ENCODE results near the gene BICC1. TPM values are rescaled to one million over a fixed set of nuclear protein-coding genes. Genes with fewer than 3 reads are reported as not detected.
A peak's percentile ranks its signal among the peaks of the same experiment; 100 is the strongest.
"Not testable (repeated sequence)": the region's sequence is repeated elsewhere in the genome, so short reads cannot be mapped to it uniquely, and the experiment has no call there.

Gene BICC1
- total and polyA plus RNA-seq, 2 donors (not counting 1 experiment from before 2014, with no cell fraction given) = 22.6 to 64.7 TPM

- TF ChIP-seq EZH2 (IDR thresholded peaks at IDR 0.05; ENCODE audit: low read length, missing control alignments) (no peak), CTCF (conservative IDR thresholded peaks at IDR 0.05 in 1 of 2, IDR thresholded peaks at IDR 0.05 in 1 of 2; ENCODE audit: low read depth in 1 of 2, low read length in 2 of 2) (no peak)
- no peaks in the 10 kb centered on the region for H3K27me3 ChIP-seq (ENCODE audit: control insufficient read depth, insufficient read depth, low read length)
- H3K9me3 ChIP-seq (ENCODE audit: control insufficient read depth, insufficient read depth, low read depth, low read length) = no peaks in the 10 kb centered on the region
- H3K4me3 ChIP-seq (replicated peaks in 1 of 4; ENCODE audit: control extremely low read depth in 1 of 4, insufficient read depth in 1 of 4, low read depth in 3 of 4, low read length in 4 of 4) = no peak overlapping the region
- H4K20me1 ChIP-seq (ENCODE audit: control insufficient read depth, extremely low read depth, insufficient read depth, low read length) = no peaks in the 10 kb centered on the region
- DNase-seq (ENCODE audit: low read depth in 2 of 2) = no peak
- H3K27ac ChIP-seq (ENCODE audit: insufficient read depth, low read length) = peak overlapping the region; percentile 74
- no peak overlapping the region for H3K4me2 ChIP-seq (ENCODE audit: extremely low read depth, insufficient read depth, low read length)
- H3K79me2 ChIP-seq (ENCODE audit: control insufficient read depth, insufficient read depth, low read length) = no peaks in the 10 kb centered on the region
- H2AFZ ChIP-seq (ENCODE audit: low read length) = no peak overlapping the region
- H3K36me3 ChIP-seq (ENCODE audit: control insufficient read depth, insufficient read depth, low read length) = no peaks in the 10 kb centered on the region
- peaks cover 7% of the 10 kb centered on the region for H3K4me1 ChIP-seq (ENCODE audit: control insufficient read depth, extremely low read depth, insufficient read depth, low read length)
- no peak overlapping the region for H3K9ac ChIP-seq (ENCODE audit: insufficient read depth, low read length)
Measured at GRCh38 chr10:58857251-58857805, 344.7 kb downstream of the BICC1 start.

DNA sequence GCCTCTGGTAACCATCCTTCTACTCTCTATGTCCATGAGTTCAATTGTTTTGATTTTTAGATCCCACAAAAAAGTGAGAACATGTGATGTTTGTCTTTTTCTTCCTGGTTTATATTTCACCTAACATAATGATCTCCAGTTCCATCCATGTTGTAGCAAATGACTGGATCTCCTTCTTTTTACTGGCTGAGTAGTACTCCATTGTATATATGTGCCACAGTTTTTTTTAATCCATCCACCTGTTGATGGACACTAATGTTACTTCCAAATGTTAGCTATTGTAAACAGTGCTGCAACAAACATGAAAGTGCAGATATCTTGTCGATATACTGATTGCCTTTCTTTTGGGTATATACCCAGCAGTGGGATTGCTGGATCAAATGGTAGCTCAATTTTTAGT, 345.5 kb downstream of the BICC1 start:
- not testable (repeated sequence) for H3K27me3 ChIP-seq (ENCODE audit: control insufficient read depth, insufficient read depth, low read length); H3K9me3 ChIP-seq (ENCODE audit: control insufficient read depth, insufficient read depth, low read depth, low read length); H3K4me1 ChIP-seq (ENCODE audit: control insufficient read depth, extremely low read depth, insufficient read depth, low read length); H3K4me3 ChIP-seq (replicated peaks in 1 of 4; ENCODE audit: control extremely low read depth in 1 of 4, insufficient read depth in 1 of 4, low read depth in 3 of 4, low read length in 4 of 4); H3K27ac ChIP-seq (ENCODE audit: insufficient read depth, low read length); H3K9ac ChIP-seq (ENCODE audit: insufficient read depth, low read length); DNase-seq (ENCODE audit: low read depth in 2 of 2); H3K4me2 ChIP-seq (ENCODE audit: extremely low read depth, insufficient read depth, low read length); H3K36me3 ChIP-seq (ENCODE audit: control insufficient read depth, insufficient read depth, low read length); H4K20me1 ChIP-seq (ENCODE audit: control insufficient read depth, extremely low read depth, insufficient read depth, low read length); H3K79me2 ChIP-seq (ENCODE audit: control insufficient read depth, insufficient read depth, low read length); H2AFZ ChIP-seq (ENCODE audit: low read length)

GRCh38 chr10:58859526-58859925, 346.9 kb downstream of the BICC1 start:
- H3K4me1 ChIP-seq (ENCODE audit: control insufficient read depth, extremely low read depth, insufficient read depth, low read length) = peaks cover 7% of the 10 kb centered on the region
- DNase-seq (ENCODE audit: low read depth in 2 of 2) = no peak
- no peak overlapping the region for H3K4me3 ChIP-seq (replicated peaks in 1 of 4; ENCODE audit: control extremely low read depth in 1 of 4, insufficient read depth in 1 of 4, low read depth in 3 of 4, low read length in 4 of 4)
- no peak overlapping the region for H3K4me2 ChIP-seq (ENCODE audit: extremely low read depth, insufficient read depth, low read length)
- TF ChIP-seq CTCF (conservative IDR thresholded peaks at IDR 0.05 in 1 of 2, IDR thresholded peaks at IDR 0.05 in 1 of 2; ENCODE audit: low read depth in 1 of 2, low read length in 2 of 2) (no peak), EZH2 (IDR thresholded peaks at IDR 0.05; ENCODE audit: low read length, missing control alignments) (no peak)
- no peaks in the 10 kb centered on the region for H3K79me2 ChIP-seq (ENCODE audit: control insufficient read depth, insufficient read depth, low read length)
- H2AFZ ChIP-seq (ENCODE audit: low read length) = no peak overlapping the region
- H3K36me3 ChIP-seq (ENCODE audit: control insufficient read depth, insufficient read depth, low read length) = no peaks in the 10 kb centered on the region
- no peaks in the 10 kb centered on the region for H3K27me3 ChIP-seq (ENCODE audit: control insufficient read depth, insufficient read depth, low read length)
- no peak overlapping the region for H3K27ac ChIP-seq (ENCODE audit: insufficient read depth, low read length)
- no peaks in the 10 kb centered on the region for H3K9me3 ChIP-seq (ENCODE audit: control insufficient read depth, insufficient read depth, low read depth, low read length)
- H3K9ac ChIP-seq (ENCODE audit: insufficient read depth, low read length) = no peak overlapping the region
- H4K20me1 ChIP-seq (ENCODE audit: control insufficient read depth, extremely low read depth, insufficient read depth, low read length) = no peaks in the 10 kb centered on the region
